HepG2 (cell line): ENCODE results near the gene SLC45A1. TPM values are rescaled to one million over a fixed set of nuclear protein-coding genes. Genes with fewer than 3 reads are reported as not detected.

Source experiments
- CEBPG ChIP-seq: IDR thresholded peaks from 2 replicates; pipeline ENCODE4 v1.6.1; 2016
- ELF1 ChIP-seq: sonication (generic); formaldehyde crosslinking; IDR thresholded peaks from 2 replicates; pipeline ENCODE4 v1.4.0; 2020; ENCODE audit warnings: missing genetic modification reagents
- FOXO1 ChIP-seq: sonication (generic); formaldehyde crosslinking; IDR thresholded peaks from 2 replicates; pipeline ENCODE4 v1.4.0; 2020; ENCODE audit warnings: missing genetic modification reagents
- GATAD2A ChIP-seq: IDR thresholded peaks from 2 replicates; pipeline ENCODE4 v1.6.1; 2016
- PBX3 ChIP-seq: sonication (generic); formaldehyde crosslinking; IDR thresholded peaks from 2 replicates; pipeline ENCODE4 v1.8.1; 2023; ENCODE audit warnings: missing genetic modification reagents, inconsistent platforms, borderline replicate concordance
- PHF21A ChIP-seq: sonication (generic); formaldehyde crosslinking; IDR thresholded peaks from 2 replicates; pipeline ENCODE4 v1.5.0; 2020; ENCODE audit warnings: mild to moderate bottlenecking, missing genetic modification reagents
- RARG ChIP-seq: sonication (generic); formaldehyde crosslinking; IDR thresholded peaks from 2 replicates; pipeline ENCODE4 v1.4.0; 2020; ENCODE audit warnings: low read depth, mild to moderate bottlenecking, missing genetic modification reagents
- RBFOX2 ChIP-seq: fragments of 200-400 bp; formaldehyde crosslinking; IDR thresholded peaks from 2 replicates; pipeline ENCODE4 v1.6.1; 2017; ENCODE audit warnings: low read depth, mild to moderate bottlenecking, low read length
- SMC3 ChIP-seq: IDR thresholded peaks from 2 replicates; pipeline ENCODE4 v1.6.1; 2011; ENCODE audit warnings: low read length, improper control_type of control experiment
- ZNF232 ChIP-seq: sonication (generic); formaldehyde crosslinking; IDR thresholded peaks from 2 replicates; pipeline ENCODE4 v1.4.0; 2020; ENCODE audit warnings: missing genetic modification reagents, borderline replicate concordance
- ZSCAN5A ChIP-seq: sonication (generic); formaldehyde crosslinking; IDR thresholded peaks from 2 replicates; pipeline ENCODE4 v1.8.0; 2022; ENCODE audit warnings: mild to moderate bottlenecking, missing genetic modification reagents, borderline replicate concordance
- polyA plus RNA-seq, 8 experiments: library from polyadenylated mRNA; depleted of rRNA in 3 of 8; stranded (reverse) in 7 of 8; unstranded in 1 of 8; fragments of >200 nt; fragmentation: Illumina TruSeq in 4 of 8; extraction: Trizol in 4 of 8; gene quantifications; 2 replicates each; pipeline versions ENCODE4 v1.2.1 to v1.2.3, GENCODE V29; 2011 to 2016; ENCODE audit warnings: low read depth in 4 of 8, missing spikeins in 1 of 8, mixed read lengths in 1 of 8; ENCODE audit not compliant: insufficient read depth in 1 of 8
- total RNA-seq, 5 experiments: library from RNA; depleted of rRNA; stranded (reverse); fragments of >200 nt; fragmentation: Illumina TruSeq; extraction: Trizol; gene quantifications; 2 replicates each; pipeline ENCODE4 v1.2.3, GENCODE V29; 2016; ENCODE audit warnings: low read depth in 1 of 5
- TF ChIP-seq, protein P1 (sequence below): sonication (generic); formaldehyde crosslinking; conservative IDR thresholded peaks from 2 replicates; pipeline ENCODE4 v1.5.0; 2020; ENCODE audit warnings: missing genetic modification reagents
- TF ChIP-seq, protein P2 (sequence below): sonication (generic); formaldehyde crosslinking; conservative IDR thresholded peaks from 2 replicates; pipeline ENCODE4 v1.8.1; 2023; ENCODE audit warnings: missing genetic modification reagents
- TF ChIP-seq, protein P3 (sequence below): sonication (generic); formaldehyde crosslinking; IDR thresholded peaks from 2 replicates; pipeline ENCODE4 v1.5.1; 2020; ENCODE audit warnings: missing genetic modification reagents, mild to moderate bottlenecking, borderline replicate concordance
- TF ChIP-seq, protein P4 (sequence below): IDR thresholded peaks from 2 replicates; pipeline ENCODE4 v1.6.1; 2016; ENCODE audit warnings: missing biosample characterization, missing genetic modification reagents, low read depth
- TF ChIP-seq, protein P5 (sequence below): fragments of 450-650 bp; IDR thresholded peaks from 2 replicates; pipeline ENCODE4 v1.6.1; 2017; ENCODE audit warnings: mild to moderate bottlenecking

SLC45A1 gene
- total and polyA plus RNA-seq, 2 of the 13 experiments (the other 11 are each of a cell fraction or from before 2014, with no cell fraction given), result not detected

- TF ChIP-seq, protein P1, sequence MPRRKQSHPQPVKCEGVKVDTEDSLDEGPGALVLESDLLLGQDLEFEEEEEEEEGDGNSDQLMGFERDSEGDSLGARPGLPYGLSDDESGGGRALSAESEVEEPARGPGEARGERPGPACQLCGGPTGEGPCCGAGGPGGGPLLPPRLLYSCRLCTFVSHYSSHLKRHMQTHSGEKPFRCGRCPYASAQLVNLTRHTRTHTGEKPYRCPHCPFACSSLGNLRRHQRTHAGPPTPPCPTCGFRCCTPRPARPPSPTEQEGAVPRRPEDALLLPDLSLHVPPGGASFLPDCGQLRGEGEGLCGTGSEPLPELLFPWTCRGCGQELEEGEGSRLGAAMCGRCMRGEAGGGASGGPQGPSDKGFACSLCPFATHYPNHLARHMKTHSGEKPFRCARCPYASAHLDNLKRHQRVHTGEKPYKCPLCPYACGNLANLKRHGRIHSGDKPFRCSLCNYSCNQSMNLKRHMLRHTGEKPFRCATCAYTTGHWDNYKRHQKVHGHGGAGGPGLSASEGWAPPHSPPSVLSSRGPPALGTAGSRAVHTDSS, result no peak
- TF ChIP-seq ZNF232 (CRISPR knock-in tag), result no peak
- TF ChIP-seq ZSCAN5A, result no peak
- TF ChIP-seq, protein P2, sequence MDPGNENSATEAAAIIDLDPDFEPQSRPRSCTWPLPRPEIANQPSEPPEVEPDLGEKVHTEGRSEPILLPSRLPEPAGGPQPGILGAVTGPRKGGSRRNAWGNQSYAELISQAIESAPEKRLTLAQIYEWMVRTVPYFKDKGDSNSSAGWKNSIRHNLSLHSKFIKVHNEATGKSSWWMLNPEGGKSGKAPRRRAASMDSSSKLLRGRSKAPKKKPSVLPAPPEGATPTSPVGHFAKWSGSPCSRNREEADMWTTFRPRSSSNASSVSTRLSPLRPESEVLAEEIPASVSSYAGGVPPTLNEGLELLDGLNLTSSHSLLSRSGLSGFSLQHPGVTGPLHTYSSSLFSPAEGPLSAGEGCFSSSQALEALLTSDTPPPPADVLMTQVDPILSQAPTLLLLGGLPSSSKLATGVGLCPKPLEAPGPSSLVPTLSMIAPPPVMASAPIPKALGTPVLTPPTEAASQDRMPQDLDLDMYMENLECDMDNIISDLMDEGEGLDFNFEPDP (CRISPR knock-in tag), result no peak
- TF ChIP-seq, protein P3, sequence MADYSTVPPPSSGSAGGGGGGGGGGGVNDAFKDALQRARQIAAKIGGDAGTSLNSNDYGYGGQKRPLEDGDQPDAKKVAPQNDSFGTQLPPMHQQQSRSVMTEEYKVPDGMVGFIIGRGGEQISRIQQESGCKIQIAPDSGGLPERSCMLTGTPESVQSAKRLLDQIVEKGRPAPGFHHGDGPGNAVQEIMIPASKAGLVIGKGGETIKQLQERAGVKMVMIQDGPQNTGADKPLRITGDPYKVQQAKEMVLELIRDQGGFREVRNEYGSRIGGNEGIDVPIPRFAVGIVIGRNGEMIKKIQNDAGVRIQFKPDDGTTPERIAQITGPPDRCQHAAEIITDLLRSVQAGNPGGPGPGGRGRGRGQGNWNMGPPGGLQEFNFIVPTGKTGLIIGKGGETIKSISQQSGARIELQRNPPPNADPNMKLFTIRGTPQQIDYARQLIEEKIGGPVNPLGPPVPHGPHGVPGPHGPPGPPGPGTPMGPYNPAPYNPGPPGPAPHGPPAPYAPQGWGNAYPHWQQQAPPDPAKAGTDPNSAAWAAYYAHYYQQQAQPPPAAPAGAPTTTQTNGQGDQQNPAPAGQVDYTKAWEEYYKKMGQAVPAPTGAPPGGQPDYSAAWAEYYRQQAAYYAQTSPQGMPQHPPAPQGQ, result no peak
- peak; percentile 98 for TF ChIP-seq SMC3
- TF ChIP-seq, protein P4, sequence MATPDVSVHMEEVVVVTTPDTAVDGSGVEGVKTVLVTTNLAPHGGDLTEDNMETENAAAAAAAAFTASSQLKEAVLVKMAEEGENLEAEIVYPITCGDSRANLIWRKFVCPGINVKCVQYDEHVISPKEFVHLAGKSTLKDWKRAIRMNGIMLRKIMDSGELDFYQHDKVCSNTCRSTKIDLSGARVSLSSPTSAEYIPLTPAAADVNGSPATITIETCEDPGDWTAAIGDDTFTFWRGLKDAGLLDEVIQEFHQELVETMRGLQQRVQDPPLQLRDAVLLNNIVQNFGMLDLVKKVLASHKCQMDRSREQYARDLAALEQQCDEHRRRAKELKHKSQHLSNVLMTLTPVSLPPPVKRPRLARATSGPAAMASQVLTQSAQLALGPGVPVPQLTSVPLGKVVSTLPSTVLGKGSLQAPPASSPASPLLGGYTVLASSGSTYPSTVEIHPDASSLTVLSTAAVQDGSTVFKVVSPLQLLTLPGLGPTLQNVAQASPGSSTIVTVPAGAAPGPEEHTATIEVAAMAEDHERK (CRISPR knock-in tag), result no peak
- TF ChIP-seq PBX3 (CRISPR knock-in tag), result no peak
- 0 out of 2 replicates have a peak, but pooled peaks have one; percentile 48 for TF ChIP-seq FOXO1 (CRISPR knock-in tag)
- TF ChIP-seq RARG (CRISPR knock-in tag), result no peak
- TF ChIP-seq RBFOX2, result peak; percentile 37; the same call in 1 of the 2 replicates
- peak; percentile 66 for TF ChIP-seq GATAD2A (CRISPR knock-in tag)
- TF ChIP-seq, protein P5, sequence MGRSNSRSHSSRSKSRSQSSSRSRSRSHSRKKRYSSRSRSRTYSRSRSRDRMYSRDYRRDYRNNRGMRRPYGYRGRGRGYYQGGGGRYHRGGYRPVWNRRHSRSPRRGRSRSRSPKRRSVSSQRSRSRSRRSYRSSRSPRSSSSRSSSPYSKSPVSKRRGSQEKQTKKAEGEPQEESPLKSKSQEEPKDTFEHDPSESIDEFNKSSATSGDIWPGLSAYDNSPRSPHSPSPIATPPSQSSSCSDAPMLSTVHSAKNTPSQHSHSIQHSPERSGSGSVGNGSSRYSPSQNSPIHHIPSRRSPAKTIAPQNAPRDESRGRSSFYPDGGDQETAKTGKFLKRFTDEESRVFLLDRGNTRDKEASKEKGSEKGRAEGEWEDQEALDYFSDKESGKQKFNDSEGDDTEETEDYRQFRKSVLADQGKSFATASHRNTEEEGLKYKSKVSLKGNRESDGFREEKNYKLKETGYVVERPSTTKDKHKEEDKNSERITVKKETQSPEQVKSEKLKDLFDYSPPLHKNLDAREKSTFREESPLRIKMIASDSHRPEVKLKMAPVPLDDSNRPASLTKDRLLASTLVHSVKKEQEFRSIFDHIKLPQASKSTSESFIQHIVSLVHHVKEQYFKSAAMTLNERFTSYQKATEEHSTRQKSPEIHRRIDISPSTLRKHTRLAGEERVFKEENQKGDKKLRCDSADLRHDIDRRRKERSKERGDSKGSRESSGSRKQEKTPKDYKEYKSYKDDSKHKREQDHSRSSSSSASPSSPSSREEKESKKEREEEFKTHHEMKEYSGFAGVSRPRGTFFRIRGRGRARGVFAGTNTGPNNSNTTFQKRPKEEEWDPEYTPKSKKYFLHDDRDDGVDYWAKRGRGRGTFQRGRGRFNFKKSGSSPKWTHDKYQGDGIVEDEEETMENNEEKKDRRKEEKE, result no peak
- TF ChIP-seq CEBPG (CRISPR knock-in tag), result 0 out of 2 replicates have a peak, but pooled peaks have one; percentile 28
- TF ChIP-seq PHF21A, result peak; percentile 21; the same call in 1 of the 2 replicates
- no peak; the same call in 1 of the 2 replicates for TF ChIP-seq ELF1
Observed at GRCh38 chr1:8314346-8315280, 3.3 kb upstream of the SLC45A1 start (continued).
